Ovary (tissue), 3 donors: ENCODE results near the gene CD79B.
"Not testable (repeated sequence)": the region's sequence is repeated elsewhere in the genome, so short reads cannot be mapped to it uniquely, and the experiment has no call there.

Experiments
- CTCF ChIP-seq, 3 donors: fragments of 450-650 bp in 2 of 3; fragments of 200-600 bp in 1 of 3; IDR thresholded peaks; one replicate each; pipeline versions ENCODE4 v1.5.1 to v1.8.0; 2016 to 2022; ENCODE audit warnings: antibody characterized with exemption in 3 of 3, mild to moderate bottlenecking in 1 of 3
- EP300 ChIP-seq: sonication (generic); formaldehyde crosslinking; IDR thresholded peaks from one replicate; pipeline ENCODE4 v1.6.1; 2017; ENCODE audit warnings: antibody characterized with exemption
- POLR2A ChIP-seq: fragments of 450-650 bp; IDR thresholded peaks from one replicate; pipeline ENCODE4 v1.6.1; 2017; ENCODE audit warnings: antibody characterized with exemption, mild to moderate bottlenecking, moderate library complexity
- donor health status: DM: no; HTN: no; CAD: no.

- TF ChIP-seq CTCF (IDR thresholded peaks at IDR 0.05); POLR2A; EP300: not testable (repeated sequence)
Observed at GRCh38 chr17:63920779-63921178, 11.4 kb downstream of the CD79B start.
